Effector CD8-positive, alpha-beta T cell (primary cell): ENCODE data around the gene UBE2O.

ENCODE experiments used
- DNase-seq: peaks from one replicate; lab custom pipeline; 2025; lab: John Stamatoyannopoulos, UW

Gene UBE2O

DNA sequence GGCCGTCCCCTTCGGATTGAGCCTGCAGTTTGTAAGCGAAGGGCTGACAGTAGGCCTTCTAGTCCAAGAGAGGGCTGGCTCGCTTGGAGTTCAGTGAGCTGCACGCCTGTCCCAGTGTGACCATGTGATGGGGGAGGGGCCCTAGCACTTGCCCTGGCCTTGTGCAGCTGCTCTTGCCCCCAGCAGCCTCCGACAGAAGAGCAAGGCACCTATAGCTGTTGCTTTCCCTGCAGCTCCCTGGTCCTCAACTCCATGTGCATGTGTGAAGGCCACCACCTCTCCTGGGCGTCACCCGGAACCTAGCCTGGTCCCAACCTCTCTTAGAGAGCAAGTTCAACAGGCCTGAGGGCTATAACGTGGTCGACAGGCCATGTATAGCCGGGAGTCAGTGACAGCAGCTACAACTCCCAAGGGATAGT is 62.9 kb downstream of the UBE2O start:
- DNase-seq: no peak

DNA sequence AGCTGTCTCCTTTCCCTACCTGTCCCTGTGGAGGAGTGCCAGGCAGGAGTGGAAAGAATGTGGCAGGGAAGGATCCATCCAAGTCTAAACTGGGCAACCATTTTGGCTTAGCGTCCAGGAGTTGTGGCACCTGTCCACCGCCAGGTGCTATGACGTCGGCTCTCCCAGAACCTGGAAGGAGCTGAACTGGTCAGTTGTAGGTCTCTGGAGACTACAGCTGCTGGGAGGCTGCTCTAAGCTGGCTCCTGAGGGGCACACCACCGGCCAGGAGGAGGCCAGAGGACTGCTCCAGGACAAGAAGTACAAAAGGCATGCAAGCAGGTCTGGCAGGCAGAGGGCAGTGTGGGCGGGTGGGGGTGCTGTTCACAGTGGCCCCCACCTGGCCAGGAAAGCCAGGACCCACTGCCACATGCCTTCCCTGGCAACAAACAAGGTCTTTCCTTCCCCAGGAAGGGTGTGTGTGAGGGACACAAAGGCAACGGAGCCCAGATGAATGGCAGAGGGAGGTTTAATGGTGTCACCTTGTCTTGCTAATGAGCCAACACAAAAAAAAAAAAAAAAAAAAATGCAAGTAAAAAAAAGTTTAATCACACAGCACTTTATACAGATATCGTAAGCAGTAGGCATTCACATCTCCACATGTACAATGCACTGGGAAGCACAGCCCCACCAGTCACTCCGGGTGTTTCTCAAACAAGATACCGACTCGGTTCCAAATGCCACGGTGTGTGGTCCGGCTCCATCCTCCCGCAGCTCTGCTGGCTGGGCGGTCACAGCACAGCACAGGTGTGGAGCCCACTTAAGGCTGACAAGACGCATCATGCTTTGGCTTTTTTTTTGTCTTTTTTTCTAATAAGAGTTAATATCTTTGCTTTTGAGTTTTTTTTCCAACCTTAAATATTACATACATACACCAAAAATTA is 63.7 kb downstream of the UBE2O start:
- no peak for DNase-seq

DNA sequence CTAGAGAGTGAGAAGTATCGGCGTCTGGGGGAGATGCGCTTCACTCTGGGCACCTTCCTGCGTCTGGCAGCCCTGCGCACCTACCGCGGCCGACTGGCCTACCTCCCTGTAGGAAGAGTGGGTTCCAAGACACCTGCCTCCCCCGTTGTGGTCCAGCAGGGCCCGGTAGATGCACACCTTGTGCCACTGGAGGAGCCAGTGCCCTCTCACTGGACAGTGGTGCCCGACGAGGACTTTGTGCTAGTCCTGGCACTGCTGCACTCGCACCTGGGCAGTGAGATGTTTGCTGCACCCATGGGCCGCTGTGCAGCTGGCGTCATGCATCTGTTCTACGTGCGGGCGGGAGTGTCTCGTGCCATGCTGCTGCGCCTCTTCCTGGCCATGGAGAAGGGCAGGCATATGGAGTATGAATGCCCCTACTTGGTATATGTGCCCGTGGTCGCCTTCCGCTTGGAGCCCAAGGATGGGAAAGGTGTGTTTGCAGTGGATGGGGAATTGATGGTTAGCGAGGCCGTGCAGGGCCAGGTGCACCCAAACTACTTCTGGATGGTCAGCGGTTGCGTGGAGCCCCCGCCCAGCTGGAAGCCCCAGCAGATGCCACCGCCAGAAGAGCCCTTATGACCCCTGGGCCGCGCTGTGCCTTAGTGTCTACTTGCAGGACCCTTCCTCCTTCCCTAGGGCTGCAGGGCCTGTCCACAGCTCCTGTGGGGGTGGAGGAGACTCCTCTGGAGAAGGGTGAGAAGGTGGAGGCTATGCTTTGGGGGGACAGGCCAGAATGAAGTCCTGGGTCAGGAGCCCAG is 65.8 kb downstream of the UBE2O start:
- DNase-seq: no peak

DNA sequence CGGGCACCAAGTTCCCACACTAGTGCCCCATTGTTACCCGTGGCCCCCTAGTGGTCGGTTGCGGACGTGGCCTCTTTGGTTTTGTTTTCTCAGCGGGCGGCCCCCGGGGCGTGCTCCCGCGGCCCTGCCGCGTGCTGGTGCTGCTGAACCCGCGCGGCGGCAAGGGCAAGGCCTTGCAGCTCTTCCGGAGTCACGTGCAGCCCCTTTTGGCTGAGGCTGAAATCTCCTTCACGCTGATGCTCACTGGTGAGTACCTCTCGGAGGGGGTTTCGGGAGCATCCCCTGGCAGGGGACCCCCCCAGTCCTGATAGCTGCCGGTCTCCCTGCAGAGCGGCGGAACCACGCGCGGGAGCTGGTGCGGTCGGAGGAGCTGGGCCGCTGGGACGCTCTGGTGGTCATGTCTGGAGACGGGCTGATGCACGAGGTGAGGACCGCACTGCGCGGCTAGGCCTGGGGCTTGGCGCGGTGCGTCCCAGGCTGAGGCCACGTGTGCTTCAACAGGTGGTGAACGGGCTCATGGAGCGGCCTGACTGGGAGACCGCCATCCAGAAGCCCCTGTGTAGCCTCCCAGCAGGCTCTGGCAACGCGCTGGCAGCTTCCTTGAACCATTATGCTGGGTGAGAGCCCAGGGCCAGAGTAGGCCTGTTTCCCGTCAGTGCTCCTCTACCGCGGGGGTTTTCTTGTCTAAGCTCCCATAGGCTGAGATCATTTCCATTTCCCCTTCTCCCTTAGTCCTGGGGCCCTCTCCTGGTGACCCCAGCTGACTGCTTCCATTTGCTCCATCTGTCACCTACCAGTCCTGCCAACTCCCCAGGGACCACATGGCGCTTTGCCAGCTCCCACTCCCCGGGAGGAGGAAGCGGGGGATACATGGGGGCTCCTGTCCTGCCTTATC is 66.8 kb downstream of the UBE2O start:
- DNase-seq: peak; percentile 71

DNA sequence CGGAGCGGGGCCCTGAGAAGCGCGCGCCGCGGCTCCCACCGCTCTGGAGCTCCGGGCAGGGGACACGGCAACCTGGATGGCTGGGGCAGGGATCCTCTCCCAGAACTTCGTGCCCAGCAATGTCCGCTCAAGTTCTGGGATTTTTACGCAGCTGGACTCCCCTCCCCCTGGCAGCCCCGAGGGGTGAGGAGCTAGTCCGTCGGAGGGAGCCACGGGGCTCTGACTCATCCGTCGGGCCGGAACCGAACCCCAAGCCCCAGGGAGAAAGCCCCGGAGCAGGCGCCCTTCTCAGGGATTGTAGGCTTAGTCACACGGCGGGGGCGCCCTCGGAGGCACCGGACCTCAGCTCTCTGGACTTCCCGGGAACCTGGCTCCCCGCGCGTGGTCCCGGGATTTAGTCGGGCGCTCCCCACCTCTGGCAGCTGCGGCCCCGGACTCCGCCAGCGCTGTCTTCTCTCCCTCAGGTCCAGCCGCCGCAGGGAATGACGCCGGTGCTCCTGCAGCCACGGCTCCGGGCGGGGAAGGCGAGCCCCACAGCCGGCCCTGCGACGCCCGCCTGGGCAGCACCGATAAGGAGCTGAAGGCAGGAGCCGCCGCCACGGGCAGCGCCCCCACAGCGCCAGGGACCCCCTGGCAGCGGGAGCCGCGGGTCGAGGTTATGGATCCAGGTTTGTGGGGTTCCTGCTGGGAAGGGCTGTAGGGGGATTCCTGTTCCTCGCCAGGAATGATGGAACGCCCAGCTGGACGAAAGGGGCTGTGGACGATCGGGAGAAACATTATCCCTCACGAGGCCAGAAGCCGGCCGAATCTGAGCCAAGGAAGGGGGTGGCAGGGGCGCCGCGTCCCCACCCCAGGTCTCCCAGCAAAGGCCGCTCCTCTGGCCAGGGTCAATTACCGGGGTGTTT is 67.7 kb downstream of the UBE2O start:
- DNase-seq: no peak

DNA sequence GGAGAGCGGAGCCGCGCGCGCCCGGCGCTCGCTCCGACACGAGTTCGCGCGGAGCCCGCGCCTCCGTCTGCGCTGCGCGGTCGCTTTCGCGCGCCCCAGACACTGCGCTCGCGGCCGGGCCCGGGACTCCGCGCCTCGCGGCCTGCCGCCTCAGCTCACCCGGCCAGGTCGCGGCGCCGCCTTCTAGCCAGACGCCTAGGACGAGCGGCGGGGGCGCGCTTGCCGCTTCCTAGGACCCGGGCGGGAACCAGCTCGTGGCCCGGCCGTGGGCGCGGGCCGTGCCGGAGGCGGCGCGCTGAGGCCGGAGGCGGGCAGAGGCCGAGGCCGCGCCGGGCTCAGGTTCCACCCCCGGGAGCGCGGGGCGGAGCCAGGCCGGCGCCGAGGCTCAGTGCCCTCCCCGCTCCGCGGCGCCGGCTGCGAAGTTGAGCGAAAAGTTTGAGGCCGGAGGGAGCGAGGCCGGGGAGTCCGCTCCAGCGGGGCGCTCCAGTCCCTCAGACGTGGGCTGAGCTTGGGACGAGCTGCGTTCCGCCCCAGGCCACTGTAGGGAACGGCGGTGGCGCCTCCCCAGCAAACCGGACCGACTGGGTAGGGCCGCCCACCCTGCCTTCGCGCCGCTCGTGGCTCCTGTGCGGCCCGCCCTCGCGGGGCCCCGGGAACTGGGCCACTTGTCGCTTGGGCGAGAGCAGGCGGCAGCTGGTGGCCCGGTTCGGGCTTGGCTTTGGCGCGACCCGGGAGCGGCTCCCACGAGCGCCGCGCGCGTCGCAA is 68.5 kb downstream of the UBE2O start, which contains the start of gene SPHK1:
SPHK1 (plus strand) TSS at position 388 of the 765 bp plus-strand sequence. CDS start 1,036 bp downstream, outside the sequence.
- no peak for DNase-seq

DNA sequence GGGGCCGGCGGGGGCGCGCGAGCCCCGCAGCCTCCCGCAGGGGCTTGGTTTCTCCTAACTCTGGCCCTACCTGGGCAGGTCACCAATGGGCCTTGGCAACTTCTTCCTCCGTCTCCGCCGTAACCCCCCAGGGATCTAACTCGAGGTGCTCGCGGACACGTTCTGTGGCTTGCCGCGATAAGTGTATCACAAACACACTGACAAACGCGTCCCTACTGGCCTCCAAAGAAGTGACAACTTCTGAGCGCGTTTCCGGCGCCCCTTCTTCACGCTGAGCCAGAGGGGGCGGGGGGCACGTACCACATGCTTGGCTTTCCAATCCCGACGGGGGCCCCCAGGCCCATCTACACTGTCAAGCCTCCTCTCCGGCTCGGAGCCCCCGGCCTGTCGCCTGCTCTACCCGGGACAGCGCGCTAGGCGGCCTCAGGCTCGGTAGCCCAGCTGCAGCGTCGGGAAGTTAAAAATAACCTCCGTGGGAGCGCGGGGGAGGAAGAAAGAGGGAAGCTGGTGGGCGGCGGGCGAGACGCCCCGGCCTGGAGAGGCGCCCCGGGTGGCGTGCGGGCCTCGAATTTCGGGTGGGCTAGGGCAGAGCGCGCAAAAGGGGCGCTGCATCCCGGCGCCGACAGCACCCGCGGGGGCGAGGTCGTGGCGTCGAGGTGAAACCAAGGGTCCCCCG is 69.3 kb downstream of the UBE2O start:
- no peak for DNase-seq

DNA sequence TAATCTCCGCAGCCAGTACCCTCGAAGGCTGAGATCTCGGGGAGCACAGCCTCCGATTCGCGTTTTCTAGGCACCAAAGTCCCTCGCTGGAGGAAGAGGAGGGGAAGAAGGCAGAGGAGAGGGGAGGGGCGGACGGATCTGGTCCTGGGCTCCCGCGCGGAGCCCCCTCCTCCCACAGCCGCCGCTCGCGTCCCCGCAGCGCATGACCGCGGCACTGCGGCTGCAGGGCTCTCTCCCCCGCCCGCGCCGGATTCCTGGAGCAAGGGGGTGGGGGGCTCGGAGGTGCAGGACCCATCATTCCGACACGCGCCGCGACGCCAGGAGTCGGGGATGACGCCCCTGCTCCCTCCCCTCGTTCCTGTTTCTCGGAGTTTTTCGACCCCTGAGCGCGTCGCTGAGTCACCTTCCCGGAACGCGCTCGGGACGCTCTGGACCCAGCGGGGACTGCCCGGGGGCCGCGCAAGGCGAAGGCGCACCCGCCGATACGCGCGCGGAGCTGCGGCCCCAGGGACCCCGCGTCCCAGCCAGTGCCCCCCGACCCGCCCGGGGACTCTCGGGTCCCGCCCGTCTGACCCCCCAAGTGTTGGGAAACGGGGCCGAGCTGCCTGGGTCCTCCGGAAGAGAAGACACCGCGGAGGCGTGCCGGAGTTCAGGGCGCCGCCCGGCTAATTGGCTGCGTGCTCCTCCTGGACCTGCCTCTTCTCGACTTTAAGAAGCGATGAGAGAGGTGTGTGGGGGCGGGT is 70.0 kb downstream of the UBE2O start:
- DNase-seq: no peak

DNA sequence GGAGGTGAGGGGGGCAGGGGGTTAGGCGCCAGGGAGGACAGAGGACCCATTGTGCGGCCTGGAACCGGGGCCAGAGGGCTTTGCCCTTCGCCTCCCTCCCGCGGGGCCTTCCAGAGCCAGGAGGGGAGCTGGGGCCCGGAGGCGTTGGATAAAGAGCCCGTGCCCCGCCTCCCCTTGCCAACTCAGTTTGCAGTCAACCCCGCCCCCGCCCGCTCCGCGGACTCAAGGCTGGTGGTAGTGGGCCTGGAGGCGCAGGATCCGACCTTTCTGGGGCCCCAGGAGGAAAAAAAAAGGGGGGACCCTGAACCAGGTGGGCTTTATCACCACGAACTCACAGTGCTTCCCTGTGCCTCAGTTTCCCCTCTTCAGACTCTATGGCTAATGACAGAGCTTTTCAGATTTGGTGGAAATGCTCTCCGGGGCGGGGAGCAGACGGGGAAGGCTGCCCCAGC is 70.6 kb downstream of the UBE2O start:
- DNase-seq: no peak

DNA sequence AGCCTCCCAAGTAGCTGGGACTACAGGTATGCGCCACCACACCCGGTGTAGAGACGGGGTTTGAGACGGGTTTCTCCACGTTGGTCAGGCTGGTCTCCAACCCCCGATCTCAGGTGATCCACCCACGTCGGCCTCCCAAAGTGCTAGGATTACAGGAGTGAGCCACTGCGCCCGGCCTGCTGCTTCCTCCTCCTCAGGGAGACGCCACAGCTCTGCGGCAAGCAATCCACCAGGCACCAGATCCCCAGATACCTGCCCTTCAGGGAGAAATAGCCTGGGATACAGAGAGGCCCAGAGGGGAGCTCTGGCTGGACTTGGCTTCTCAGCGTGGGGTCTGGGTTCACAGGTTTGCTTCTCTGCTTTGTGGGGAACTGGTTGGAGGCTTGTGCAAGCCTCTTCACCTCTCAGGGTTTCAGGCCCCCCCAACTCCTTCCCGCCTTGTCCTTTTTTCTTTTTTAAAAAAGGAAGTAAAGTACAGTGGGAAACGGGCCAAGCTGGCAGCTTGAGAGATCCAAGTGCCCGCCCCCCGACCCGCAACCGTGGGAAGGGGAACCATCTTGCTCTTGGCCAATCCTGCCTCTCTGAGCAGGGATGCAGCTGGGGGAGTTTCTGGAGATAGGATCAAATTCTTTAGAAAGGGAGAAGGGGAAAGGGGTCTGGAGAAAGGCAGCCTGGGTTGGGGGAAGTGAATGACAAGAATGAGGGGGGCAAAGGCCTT is 71.2 kb downstream of the UBE2O start:
- DNase-seq: no peak

DNA sequence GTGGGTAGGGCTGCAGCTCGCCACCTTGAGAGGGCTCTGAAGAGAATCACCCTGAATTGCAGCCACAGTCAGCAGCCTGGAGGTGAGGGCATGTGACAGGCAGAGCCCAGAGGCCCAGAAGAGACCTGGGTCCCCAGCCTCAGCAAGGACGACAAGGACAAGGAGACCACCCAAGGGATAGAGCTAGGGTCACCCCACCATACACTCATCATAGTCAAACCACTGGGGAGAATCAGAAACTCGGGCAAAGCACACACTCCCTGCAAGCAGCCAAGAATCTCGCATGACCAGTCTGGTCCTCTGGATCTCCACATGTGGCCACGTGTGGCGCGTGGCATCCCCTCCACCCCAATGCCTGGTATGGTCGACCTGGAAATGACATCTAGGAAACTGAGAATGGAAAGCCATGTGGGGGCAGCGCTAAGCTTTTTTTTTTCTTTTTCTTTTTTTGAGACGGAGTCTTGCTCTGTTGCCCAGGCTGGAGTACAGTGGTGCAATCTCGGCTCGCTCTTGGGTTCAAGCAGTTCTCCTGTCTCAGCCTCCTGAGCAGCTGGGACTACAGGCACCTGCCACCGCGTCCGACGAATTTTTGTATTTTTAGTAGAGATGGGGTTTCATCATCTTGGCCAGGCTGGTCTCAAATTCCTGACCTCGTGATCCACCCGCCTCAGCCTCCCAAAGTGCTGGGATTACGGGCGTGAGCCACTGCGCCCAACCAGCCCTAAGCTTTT is 73.1 kb downstream of the UBE2O start:
- no peak for DNase-seq

DNA sequence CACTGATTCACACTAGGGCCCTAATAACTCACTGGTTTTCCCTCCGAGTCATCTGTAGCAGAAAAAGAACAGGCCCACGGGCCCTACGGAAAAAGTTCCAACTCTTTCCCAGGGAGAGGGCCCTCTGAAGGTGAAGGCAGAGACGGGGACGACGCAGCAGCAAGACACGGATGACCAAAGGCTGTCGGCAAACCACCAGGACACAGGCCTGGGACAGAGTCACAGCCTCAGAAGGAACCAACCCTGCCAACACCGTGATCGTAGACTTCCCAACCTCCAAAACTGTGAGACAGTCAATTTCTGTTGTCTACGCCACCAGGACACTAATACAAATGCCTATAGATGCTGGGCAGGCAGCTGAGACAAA is 73.7 kb downstream of the UBE2O start:
- DNase-seq: no peak

DNA sequence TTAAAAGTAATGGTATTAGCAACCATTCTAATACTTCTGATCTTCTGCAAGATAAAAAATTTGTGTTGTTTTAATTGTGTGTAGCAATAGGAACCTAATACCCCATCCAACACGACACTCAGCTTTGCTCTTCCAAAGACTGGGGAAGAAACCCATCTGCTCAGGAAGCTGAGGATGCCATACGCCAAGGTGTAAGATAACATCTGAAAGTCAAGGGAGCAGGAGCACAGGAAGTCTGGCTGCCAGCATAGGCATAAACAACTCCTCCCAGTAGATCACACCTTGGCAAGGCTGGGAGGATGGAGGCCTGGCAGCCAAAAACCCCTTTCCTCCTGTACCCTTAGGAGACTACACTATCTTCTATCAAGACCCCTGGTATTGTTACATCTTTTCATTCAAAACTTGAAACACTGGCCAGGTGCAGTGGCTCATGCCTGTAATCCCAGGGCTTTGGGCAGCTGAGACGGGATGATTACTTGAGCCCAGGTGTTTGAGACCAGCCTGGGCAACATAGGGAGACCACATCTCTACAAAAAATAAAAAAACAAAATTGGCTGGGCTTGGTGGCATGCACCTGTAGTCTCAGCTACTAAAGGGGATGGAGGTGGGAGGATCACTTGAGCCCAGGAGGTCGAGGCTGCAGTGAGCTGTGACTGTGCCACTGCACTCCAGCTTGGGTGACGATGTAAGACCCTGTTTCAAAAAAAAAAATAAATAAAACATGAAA is 74.2 kb downstream of the UBE2O start:
- no peak for DNase-seq

DNA sequence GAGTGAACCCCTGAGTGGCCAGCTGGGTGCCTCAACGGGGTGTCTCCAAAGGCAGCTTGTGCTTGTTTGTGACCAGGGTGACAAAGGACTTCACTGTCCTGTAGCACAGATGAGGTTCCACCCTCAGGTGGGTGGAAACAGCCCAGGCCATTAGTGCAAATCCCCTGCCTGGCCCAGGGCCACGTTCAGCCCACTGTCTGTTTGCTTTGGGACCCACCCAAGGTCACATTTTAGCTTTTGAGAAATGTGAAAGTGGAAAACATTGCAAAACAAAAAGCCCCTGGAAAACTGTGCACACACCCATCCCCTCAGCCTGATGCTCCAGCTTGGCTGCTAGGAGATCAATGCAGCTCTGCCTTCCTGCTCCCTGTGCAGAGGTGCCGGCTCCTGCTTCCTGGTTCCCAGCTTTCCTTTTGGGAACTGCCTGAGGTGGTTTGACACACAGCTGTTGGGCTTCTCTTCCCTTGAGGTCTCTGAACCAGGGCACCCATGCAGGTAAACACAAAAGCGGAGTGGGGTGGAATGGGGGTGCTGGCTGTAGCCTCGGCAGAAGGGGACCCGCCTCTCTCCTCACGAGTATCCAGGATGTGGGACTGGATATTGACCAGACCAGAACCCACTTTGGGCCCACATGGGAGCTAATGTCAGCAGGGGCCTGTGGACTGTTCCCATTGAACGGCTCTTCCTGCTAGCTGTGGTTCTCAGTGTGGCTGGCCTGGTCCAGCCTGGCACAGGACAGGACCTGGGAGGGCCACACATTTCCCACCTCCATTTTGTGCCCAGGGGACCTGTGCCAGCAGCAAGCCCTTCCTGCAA is 76.4 kb downstream of the UBE2O start:
- DNase-seq: no peak
